Neural cell (in vitro differentiated cells): ENCODE results near the gene TOR4A.

Source experiments
- EP300 ChIP-seq: fragments of 450-650 bp; conservative IDR thresholded peaks from 2 replicates; pipeline ENCODE4 v1.6.1; 2014; ENCODE audit warnings: antibody characterized with exemption, mild to moderate bottlenecking, moderate library complexity; ENCODE audit not compliant: poor library complexity, severe bottlenecking
- EZH2 ChIP-seq: fragments of 200-600, 300-800 bp; shearing (Covaris generic), sonication (generic); IDR thresholded peaks from 2 replicates; pipeline ENCODE4 v1.6.1; 2014; ENCODE audit warnings: antibody characterized with exemption, low read length, borderline replicate concordance, mild to moderate bottlenecking; ENCODE audit not compliant: insufficient read depth, poor library complexity, severe bottlenecking
- MXI1 ChIP-seq: fragments of 450-650 bp; conservative IDR thresholded peaks from 2 replicates; pipeline ENCODE4 v1.6.1; 2014; ENCODE audit warnings: antibody characterized with exemption, mild to moderate bottlenecking; ENCODE audit not compliant: poor library complexity, severe bottlenecking
- POLR2AphosphoS5 ChIP-seq: IDR thresholded peaks from 2 replicates; pipeline ENCODE4 v1.6.1; 2012
- RAD21 ChIP-seq: fragments of 450-650 bp; conservative IDR thresholded peaks from 2 replicates; pipeline ENCODE4 v1.6.1; 2014; ENCODE audit warnings: antibody characterized with exemption, mild to moderate bottlenecking, moderate library complexity
- REST ChIP-seq: IDR thresholded peaks from 2 replicates; pipeline ENCODE4 v1.6.1; 2012; ENCODE audit warnings: borderline replicate concordance
- SMC3 ChIP-seq: fragments of 450-650 bp; conservative IDR thresholded peaks from 2 replicates; pipeline ENCODE4 v1.6.1; 2014; ENCODE audit warnings: antibody characterized with exemption, mild to moderate bottlenecking, moderate library complexity; ENCODE audit not compliant: poor library complexity
- TAF1 ChIP-seq: IDR thresholded peaks from 2 replicates; pipeline ENCODE4 v1.6.1; 2012; ENCODE audit warnings: low read depth
- TF ChIP-seq, protein P1 (sequence below): fragments of 450-650 bp; IDR thresholded peaks from 2 replicates; pipeline ENCODE4 v1.5.1; 2014; ENCODE audit warnings: antibody characterized with exemption, mild to moderate bottlenecking, moderate library complexity; ENCODE audit not compliant: poor library complexity, severe bottlenecking

DNA sequence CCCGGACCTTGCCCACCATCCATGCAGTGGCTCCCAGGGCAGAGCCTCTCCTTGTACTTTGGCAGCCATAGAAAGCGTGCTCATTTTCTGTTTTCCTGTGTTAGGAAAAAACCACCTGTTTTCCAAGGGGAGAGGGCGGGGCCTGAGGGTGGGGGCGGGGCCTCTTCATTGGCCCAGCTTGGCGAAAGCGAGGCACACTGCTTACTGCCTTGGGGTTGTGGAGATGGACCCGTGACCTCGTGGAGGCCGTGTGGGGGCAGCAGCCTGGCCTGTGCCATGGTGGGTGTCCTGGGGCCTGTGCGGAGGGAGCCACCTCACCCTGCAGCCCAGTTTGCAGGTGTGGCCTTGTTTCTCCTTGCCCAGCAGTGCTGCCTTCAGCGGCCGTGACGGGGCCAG, 4.4 kb upstream of the TOR4A start:
- TF ChIP-seq REST: no peak
- no peak for TF ChIP-seq EZH2
- TF ChIP-seq, protein P1, sequence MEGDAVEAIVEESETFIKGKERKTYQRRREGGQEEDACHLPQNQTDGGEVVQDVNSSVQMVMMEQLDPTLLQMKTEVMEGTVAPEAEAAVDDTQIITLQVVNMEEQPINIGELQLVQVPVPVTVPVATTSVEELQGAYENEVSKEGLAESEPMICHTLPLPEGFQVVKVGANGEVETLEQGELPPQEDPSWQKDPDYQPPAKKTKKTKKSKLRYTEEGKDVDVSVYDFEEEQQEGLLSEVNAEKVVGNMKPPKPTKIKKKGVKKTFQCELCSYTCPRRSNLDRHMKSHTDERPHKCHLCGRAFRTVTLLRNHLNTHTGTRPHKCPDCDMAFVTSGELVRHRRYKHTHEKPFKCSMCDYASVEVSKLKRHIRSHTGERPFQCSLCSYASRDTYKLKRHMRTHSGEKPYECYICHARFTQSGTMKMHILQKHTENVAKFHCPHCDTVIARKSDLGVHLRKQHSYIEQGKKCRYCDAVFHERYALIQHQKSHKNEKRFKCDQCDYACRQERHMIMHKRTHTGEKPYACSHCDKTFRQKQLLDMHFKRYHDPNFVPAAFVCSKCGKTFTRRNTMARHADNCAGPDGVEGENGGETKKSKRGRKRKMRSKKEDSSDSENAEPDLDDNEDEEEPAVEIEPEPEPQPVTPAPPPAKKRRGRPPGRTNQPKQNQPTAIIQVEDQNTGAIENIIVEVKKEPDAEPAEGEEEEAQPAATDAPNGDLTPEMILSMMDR: no peak
- TF ChIP-seq POLR2AphosphoS5: no peak
- TF ChIP-seq EP300: no peak
- TF ChIP-seq RAD21: no peak
- TF ChIP-seq TAF1: no peak
- no peak for TF ChIP-seq MXI1
- no peak for TF ChIP-seq SMC3
